Uterus (tissue), 2 donors: ENCODE data around the gene PRSS27.

Source experiments
- CTCF ChIP-seq, 4 experiments: fragments of 200-600 bp in 2 of 4; fragments of 450-650 bp in 2 of 4; sonication (generic) in 2 of 4; IDR thresholded peaks; one replicate each; pipeline ENCODE4 v1.5.1; 2016 to 2019; ENCODE audit warnings: antibody characterized with exemption in 4 of 4, mild to moderate bottlenecking in 2 of 4, moderate library complexity in 1 of 4
- POLR2A ChIP-seq, 2 donors: fragments of 450-650 bp; IDR thresholded peaks; one replicate each; pipeline ENCODE4 v1.6.1; 2016; ENCODE audit warnings: antibody characterized with exemption in 2 of 2, mild to moderate bottlenecking in 1 of 2, moderate library complexity in 1 of 2

- TF ChIP-seq CTCF (IDR thresholded peaks at IDR 0.05) = no peak
- TF ChIP-seq POLR2A (IDR thresholded peaks at IDR 0.05) = no peak
These were observed 33.7 kb upstream of the PRSS27 start for GRCh38 chr16:2753733-2754020.
